NCI-H2196 treated with DMSO at 0.1 percent for 48 hours (cell line): ENCODE results near the gene PCP4L1.
"Not testable (repeated sequence)": the region's sequence is repeated elsewhere in the genome, so short reads cannot be mapped to it uniquely, and the experiment has no call there.

ENCODE experiments used
- DNase-seq: peaks from one replicate; lab custom pipeline; 2025; ENCODE audit not compliant: unreplicated experiment; lab: John Stamatoyannopoulos, UW

PCP4L1 gene

DNA sequence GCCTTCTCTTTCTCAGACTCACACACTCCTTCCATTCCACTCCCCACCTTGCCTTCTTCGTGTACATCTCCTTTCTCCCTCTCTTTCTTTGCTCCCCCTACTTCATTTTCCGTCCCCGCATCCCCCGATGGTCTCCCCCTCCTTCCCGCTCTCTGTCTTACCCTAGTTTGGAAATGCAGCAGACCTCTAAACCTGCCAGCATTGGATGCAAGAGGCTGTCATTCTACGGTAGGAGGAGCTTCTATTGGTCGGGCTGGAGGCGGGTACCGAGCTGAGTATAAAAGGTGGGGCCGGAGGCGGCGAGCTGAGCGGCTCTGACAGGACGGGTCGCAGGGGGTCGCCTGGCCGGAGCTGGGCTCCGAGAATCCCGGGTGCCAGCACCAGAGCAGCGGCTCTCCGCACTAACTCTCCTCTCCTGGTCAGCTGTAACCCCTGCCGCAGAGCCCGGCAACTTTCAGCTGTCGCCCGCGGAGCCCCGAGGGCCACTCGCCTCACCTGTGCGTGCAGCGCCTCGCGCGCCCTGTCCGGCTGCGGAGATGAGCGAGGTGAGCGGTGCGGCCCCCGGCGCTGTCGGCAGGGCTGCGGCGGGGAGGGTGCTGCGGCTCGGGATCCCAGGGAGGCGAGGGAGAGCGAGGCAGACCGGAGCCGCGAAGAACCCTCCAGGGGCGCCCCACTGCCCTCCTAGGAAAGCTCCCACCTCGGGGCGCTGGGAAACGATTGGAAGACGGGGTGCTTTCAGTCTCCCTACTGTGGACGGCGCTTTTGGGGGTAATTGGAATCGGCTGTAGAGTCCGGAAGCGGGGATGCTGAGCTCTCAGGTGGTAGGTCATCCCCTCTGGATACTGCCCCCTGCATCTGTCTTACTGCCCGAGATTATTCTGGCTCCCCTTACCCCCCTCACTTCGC is at the start of gene PCP4L1:
PCP4L1 (plus strand) TSS at position 307 of the 906 bp plus-strand sequence; CDS start at position 537, 230 bp downstream.
- peak; percentile 26 for DNase-seq

DNA sequence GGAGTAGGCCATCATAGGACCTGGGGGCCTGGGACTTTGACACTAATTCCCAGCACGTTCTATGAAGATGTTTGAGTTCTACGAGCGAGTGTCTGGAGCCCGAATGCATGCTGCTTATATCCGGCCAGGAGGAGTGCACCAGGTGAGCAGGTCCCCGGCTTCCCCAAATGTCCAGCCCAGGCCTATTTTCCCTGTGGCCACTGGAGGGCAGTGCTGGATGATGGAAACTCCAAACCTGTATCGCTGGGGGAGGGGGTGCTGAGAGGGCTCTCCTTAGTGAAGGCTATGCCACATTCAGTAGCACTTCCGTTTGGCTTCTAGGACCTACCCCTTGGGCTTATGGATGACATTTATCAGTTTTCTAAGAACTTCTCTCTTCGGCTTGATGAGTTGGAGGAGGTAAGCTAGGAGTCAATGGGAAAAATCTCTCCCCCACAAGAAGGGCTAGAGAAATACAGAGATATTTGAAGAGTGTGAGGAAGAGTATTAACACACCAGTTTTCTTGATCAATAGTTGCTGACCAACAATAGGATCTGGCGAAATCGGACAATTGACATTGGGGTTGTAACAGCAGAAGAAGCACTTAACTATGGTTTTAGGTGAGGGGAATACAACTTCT is 48.6 kb upstream of the PCP4L1 start:
- DNase-seq = peak; percentile 71

DNA sequence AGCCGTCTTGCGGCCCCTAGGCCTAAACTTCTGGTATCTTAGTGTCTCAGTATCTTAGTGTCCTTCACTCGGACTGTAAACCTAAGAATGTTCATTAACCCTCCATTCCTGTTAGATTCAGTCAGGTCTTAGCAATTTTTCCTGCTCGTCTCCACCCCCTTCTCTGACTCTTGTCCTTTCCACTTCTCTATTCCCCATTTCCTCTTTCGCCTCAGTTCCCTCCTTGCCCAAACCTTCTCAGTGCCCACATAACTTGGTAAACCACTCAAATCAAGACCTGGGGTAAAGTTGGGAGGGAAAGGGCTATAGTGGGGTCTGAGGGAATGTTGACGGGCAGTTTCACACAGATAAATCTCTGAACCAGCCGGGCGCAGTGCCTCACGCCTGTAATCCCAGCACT is 44.2 kb upstream of the PCP4L1 start:
- DNase-seq = no peak

DNA sequence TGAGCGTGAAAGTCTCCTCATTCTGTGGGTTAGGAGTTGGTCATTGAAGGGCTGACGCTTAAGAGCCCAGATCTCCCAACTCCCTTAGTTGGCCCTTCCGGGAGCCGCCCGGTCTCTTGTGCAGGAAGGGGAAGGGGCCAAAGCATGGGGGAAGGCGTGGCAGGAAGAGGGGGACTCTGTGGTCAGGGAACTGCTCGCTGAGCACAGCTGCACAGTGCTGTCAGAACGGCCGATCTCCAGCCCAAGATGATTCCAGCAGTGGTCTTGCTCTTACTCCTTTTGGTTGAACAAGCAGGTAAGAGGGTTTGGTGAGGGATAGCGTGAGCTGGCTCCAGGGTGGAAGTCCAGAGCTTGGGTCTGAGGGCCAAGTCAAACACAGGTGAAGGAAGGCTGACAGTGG is 43.5 kb upstream of the PCP4L1 start, which contains the start of gene FCER1G:
FCER1G (plus strand) TSS at position 220 of the 400 bp plus-strand sequence; CDS start at position 247, 27 bp downstream.
- no peak for DNase-seq

DNA sequence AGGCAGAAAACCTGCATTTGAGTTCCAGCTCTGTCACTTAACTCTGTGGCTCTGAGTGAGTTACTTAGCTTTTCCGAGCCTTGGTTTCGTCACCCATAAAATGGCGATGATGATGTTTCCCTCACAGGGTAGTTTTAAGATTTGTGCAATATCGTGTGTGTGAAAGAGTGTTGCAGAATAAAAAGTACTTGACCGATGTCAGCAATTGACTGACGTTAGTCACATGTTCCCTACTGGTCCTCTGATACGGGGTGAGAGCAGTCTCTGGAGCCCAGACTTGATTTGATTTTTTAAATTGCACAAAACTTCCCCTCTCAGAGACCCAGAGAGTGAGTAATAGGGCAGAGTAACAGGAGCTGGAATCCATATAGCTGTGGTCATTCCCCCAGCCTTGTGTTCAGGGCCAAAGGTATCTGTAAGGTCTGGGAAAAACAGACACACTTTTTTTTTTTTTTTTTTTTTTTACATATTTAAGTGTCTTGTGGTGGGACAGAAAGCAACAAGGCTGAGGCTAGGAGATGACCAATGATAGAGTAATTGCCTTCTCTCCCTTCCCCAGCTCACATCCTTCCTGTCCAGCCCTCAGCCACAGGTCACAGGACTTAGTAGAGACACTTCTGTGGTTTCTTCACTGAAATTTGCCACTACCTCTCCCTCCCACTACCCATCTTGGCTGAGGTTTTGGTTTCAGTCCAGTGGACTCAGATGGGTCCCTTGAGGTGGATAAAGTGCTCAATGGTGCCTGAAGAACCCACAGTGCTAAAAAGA is 41.4 kb upstream of the PCP4L1 start:
- no peak for DNase-seq

DNA sequence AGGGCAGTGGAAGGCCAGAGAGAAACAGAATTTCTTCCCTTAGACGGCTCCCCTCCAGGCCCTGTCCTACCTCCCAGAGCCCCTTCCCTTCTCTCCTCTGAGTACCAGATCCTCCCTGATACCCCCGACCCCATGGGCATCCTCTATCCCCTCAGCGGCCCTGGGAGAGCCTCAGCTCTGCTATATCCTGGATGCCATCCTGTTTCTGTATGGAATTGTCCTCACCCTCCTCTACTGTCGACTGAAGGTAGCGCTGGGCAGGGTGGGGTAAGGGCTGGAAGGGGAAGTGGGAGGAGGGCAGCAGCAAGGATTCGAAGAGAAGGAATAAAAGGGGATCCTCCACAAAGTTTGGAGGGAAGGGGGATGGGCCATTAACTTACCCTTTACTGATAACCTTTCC is 40.7 kb upstream of the PCP4L1 start:
- no peak for DNase-seq

DNA sequence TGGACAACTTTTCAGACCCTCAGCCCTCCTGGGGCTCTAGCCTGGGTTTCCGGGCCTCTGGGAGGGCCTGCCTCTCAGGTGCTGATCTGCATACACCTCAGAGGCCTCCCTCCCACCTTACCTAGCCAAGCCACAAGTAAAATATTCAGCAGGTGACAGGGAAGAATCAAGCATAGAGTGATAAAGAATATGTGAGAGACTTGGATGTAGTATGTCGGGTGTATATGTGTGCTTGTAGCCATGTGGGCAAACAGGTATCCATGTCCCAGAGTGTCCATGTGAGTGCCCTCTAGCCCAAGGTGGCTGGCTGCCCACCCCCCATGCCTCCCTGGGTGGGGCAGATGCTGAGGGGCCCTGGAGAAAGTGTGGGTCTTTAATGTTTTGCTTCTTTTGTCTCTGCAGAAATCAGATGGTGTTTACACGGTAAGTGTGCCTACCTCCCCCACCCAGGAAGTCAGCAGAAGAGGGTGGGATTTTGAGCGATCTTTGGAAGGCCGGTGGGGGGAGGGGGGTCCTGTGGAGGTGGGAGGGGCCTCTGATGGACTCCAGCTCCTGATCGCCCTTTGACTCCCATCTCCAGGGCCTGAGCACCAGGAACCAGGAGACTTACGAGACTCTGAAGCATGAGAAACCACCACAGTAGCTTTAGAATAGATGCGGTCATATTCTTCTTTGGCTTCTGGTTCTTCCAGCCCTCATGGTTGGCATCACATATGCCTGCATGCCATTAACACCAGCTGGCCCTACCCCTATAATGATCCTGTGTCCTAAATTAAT is 40.1 kb upstream of the PCP4L1 start:
- no peak for DNase-seq

DNA sequence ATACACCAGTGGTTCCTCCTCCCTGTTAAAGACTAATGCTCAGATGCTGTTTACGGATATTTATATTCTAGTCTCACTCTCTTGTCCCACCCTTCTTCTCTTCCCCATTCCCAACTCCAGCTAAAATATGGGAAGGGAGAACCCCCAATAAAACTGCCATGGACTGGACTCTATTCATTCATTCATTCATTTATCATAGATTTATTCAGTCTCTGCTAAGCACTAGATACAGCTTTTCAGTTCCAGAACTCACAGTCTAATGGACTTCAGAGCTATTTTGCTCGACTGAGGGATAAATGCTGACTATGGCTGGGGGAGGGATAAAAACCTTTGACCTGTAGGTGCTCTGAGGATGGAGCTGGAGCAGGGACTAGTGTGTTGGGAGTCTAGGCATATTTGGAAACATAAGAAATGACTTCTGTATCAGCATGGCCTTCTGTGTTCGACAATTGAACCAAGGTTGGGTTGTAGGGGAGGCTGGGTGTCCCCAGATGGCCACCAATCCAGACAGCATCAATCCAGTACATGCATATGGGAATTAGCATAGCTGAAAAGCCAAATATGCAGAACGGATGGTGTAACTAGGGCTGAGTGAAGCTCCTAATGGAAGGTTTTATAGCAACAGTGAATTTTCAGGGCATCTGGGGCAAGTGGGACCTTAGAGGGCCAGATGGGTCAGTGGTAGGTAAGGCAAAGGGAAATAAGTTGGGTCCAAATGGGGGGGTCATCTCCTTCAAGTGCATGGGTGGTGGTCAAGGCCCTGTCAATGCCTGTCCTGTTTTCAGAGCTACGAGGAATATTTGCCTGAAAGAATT is 39.3 kb upstream of the PCP4L1 start:
- no peak for DNase-seq

DNA sequence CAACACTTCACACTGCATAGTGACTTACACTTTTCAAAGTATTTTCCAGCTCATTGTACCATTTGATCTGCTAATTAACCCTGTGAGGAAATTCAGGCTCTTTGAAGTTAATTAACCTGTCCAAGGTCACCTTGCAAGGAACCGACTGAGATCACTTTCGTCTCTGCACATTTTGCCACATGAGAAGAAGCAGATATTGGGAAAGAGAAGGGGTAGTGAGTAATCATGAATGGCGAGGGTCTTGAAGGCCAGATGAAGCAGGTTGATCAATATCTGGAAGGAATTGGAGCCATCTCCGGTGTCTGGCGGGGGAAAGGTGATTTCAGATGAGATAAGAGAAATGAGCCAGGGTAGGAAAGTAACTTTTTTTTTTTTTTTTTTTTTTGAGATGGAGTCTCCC is 38.5 kb upstream of the PCP4L1 start:
- DNase-seq = no peak

DNA sequence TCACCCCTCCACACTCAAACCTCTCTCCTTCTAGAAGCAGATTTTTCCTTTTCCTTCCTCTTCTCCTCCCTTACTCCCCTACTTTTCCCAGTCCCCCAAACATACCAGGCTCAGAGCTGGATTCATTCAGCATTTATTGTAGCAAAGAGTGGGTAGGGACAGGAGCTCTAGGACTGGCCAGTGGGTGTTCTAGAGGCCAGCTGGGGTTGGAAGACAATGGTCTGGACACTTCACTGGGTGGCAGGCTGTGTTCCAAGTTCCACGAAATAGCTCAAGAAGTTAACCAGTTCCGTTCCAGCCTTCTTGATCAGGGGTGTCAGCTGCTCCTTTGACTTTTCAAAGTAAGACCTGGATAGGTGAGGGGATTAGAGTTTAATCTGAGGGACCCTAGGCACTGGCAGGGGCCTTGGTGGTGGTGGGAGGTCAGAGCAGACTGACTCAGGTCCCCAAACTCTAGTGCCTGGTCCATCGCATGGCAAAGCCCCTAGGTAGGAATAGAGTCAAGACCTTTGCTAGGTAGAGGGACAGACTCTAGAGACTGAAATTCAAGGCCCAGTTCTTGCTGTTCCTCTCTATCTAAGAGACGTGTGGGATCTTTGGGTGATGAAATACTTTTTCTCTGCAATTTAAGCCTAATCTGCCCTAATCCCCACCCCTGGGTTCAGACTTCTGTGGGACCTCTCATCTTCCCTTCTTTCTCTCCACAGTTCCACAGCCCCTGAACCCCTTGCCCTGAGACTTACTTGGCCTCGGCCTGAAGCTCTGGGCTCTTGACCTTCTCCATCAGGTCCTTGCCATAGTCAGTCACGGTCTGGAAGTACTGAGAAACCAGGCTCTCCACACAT is 36.1 kb upstream of the PCP4L1 start:
- no peak for DNase-seq

DNA sequence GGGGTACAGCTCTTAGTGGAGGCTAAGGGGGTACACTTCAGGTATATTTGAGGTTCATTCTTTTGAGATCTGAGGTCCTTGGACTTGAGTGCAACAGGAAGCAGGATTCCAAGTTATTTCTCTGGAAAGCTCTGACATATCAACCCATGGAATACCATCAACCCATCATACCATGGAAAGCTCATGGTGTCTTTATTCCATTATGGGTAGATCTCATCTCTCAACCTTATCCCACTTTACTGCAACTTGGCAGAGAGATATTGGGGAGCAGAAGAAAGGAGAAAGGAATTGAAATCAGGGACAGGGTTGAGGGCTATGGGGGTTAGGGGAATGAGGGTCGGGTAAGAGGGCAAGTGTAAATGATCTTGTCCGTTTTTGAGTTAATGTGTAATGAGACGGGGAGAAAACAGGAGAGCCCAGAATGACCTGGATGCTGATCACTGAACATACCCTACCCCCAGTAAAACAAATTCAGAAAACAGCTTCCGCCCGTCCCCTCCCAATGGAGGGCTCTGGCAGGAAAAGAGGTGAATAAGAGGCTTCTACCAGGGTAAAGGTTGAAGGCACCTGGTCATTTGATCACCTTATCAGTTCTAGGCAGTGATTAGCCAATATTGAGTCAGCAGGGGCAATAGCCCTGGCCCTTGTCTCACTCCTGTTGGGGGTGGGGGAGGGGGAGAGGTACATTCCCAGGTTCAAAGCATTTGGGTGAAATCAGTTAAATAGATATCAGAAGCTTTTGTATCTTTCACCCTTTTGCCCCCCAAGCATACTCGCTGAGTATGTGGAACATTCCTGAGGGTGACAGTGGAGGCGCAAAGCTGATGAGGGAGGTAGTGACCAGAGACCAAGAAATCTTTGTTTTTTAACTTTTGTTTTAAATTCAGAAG is 34.5 kb upstream of the PCP4L1 start:
- no peak for DNase-seq

DNA sequence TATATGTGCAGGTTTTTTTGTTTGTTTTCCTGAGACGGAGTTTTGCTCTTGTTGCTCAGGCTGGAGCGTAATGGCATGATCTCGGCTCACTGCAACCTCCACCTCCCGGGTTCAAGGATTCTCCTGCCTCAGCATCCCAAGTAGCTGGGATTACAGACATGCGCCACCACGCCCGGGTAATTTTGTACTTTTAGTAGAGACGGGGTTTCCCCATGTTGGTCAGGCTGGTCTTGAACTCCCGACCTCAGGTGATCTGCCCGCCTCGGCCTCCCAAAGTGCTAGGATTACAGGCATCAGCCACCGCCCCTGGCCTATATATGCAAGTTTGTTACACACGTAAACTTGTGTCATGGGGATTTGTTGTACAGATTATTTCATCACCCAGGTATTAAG is 33.9 kb upstream of the PCP4L1 start:
- DNase-seq = not testable (repeated sequence)

DNA sequence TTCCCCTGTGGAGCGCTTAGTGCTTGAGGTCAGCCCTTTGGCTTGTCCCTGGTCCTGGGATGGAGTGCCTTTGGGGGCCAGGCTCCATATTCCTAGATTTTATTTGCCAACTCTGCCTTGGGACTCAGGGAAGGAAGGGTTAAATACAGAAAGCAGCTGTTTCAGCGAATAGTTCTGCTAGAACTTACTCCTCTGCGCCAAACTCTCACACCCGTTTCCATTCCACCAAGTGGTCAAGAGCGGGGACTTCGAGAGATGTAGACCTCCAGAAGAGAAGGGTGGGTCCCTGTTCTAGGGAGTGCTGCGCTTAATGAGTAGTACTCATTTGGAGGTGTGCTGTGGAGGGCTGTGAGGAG is 33.4 kb upstream of the PCP4L1 start:
- DNase-seq = no peak

DNA sequence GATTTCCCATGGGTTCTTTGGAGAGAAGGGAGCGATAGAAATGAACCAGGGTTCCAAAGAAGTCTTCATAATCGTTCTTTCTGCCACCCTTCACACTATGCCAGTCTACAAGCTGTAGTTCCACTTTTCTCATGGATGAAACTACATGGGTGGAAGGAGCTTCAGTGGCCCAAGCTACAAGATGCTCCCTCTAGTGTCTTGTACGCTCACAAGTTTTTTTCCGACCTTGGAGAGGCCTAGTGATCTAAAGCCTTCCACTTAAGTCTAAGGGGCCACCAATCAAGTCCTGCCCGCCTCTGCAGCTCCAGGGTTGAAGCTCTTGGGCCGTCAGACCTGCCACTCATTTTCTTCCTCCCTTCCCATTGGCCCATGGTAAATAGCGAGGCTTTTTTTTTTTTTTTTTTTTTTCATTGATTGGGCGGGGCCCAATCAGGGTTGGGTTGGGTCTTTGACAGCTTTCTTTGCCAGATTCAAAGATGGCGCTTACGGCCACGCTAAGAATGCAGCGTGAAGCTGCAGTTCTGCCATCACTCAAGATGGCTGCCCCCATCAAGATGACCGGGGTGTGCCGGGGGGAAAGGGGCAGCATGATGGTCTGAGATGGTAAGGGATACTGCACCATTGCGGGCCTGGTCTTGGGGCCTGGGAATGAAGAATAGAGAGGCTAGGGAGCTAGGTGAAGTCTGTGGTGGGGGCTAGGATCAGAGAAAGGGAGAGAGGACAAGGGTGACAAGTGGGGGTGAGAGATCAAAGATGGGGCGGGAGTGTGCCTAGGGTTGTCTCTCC is 32.8 kb upstream of the PCP4L1 start, which contains the start of gene TOMM40L:
TOMM40L (plus strand) TSS at position 527 of the 786 bp plus-strand sequence. CDS start 430 bp downstream, outside the sequence.
- DNase-seq = peak; percentile 86

DNA sequence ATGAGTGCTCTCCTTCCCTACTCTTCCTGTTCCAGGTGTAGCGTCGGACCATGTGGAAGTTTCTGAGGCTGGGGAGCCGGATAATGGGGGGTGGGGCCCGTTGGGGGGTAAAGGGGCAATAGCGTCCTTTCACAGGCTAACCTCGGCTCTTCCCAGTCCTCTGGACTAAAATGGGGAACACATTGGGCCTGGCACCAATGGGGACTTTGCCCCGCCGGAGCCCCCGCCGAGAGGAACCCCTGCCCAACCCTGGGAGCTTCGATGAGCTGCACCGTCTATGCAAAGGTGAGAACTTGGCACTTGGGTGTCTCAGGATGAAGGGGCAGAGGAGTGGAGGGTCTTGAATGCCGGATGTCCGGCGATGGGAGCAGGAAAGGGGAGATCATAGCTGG is 32.2 kb upstream of the PCP4L1 start:
- DNase-seq = no peak

DNA sequence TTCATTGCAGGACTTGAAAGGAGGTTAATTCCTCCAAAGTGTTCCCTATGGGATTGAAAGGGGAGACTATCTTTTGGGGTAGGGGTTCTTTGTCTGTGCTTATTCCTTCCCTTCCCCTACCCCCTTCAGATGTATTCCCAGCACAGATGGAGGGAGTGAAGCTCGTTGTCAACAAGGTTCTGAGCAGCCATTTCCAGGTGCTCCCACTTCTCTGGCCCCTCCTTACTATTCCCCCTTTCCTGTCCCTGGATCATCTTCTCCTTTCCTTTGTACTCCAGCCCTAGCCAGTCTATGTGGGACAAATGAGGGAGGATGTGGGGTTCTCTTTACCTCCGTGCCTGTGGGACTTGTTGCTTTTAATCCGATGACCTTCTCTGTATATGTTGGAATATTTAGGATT is 31.8 kb upstream of the PCP4L1 start:
- no peak for DNase-seq

DNA sequence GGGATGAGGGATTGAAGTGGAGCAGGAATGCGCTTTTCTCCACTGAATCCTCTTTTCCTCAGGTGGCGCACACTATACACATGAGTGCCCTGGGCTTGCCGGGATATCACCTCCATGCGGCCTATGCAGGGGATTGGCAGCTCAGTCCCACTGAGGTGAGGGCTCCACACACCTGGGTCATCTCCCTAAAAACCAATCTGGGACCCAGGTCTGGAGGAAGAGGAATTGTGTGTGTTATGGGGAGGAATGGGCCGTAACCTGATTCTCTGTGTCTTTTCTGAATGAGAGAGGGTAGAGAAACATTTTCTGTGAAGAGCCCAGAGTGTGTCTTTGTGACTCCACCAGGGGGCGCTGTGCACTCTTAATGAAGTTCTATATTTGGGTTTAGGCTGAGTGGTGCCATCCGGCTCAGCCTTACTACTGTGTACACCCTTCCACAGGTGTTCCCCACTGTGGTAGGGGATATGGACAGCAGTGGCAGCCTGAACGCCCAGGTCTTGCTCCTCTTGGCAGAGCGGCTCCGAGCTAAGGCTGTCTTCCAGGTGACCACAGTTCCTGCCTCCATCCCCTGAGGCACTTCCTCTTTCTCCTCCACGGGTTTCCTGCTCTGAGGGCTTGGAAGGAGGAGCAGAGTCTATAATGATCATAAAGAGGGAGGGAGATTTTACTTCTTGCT is 31.2 kb upstream of the PCP4L1 start:
- peak; percentile 55 for DNase-seq
